ENCODE results near the gene AHRR. TPM values are rescaled to one million over a fixed set of nuclear protein-coding genes. Genes with fewer than 3 reads are reported as not detected.

Gene AHRR
- total and polyA plus RNA-seq, 10 of the 15 experiments (the other 5 are each of a cell fraction or from before 2014, with no cell fraction given), result 0.90 to 35.2 (median 19.2) TPM

- Histone ChIP-seq H3K27ac (ENCODE audit: control insufficient read depth, insufficient read depth) (no peak overlapping the region), H3K36me3 (ENCODE audit: control insufficient read depth in 2 of 2, insufficient read depth in 2 of 2, low read length in 1 of 2) (peaks cover 29 to 31% of the 10 kb centered on the region in 2 experiments; a peak in 3 of 4 replicates), H3K9ac (ENCODE audit: control insufficient read depth, insufficient read depth, low read length) (no peak overlapping the region), H4K20me1 (ENCODE audit: control insufficient read depth, insufficient read depth) (no peaks in the 10 kb centered on the region), H3K27me3 (replicated peaks in 1 of 2; ENCODE audit: control insufficient read depth in 2 of 2, insufficient read depth in 2 of 2, low read length in 1 of 2) (no peaks in the 10 kb centered on the region), H3K4me3 (no peak overlapping the region), H3K9me3 (replicated peaks; ENCODE audit: control insufficient read depth, insufficient read depth, low read length) (no peaks in the 10 kb centered on the region; the same call in 1 of the 3 replicates), H3K4me2 (ENCODE audit: control insufficient read depth, insufficient read depth) (no peak overlapping the region), H2AFZ (ENCODE audit: control insufficient read depth, low read depth, low read length) (no peak overlapping the region), H3K79me2 (ENCODE audit: control insufficient read depth, insufficient read depth, low read length) (peaks cover 14% of the 10 kb centered on the region), H3K4me1 (ENCODE audit: control insufficient read depth, insufficient read depth, low read length) (peaks cover 7% of the 10 kb centered on the region)
- intact Hi-C loops (cut with micrococcal nuclease; ENCODE audit: unreplicated experiment), result no loop called here
- no peak for DNase-seq (ENCODE audit: low read depth, low spot score)
- in situ Hi-C loops (cut with MboI), result no loop called here
- BruUV-seq (replicated peaks), result no TSS peak
- CTCF ChIA-PET, result interaction anchor here (0.6 to 1.3 kb wide), 2 partner anchors 16 to 239 kb away, joined by 3 to 5 read pairs; no protein-coding TSS in a partner anchor
- ATAC-seq, result no peak
- RAD21 ChIA-PET (ENCODE audit: unreplicated experiment), result no interaction called here
- SMC1A ChIA-PET (ENCODE audit: uncharacterized antibody, unreplicated experiment), result interaction anchor here (0.8 to 1.3 kb wide), 2 partner anchors 10 to 11 kb away, joined by 3 read pairs; no protein-coding TSS in a partner anchor
- FAIRE-seq, result no peak
- POLR2A ChIA-PET, result interaction anchor here (3.4 kb wide), 1 partner anchor 11 kb away, joined by 17 read pairs; no protein-coding TSS in a partner anchor
- 98% methylated on average over 24 of the region's 24 CpGs for WGBS (ENCODE audit: insufficient coverage, insufficient replicate concordance, low lambda C conversion rate, missing lambda C conversion rate)
- TF ChIP-seq CREB1 (IDR thresholded peaks at IDR 0.05; ENCODE audit: low read depth) (no peak), POLR2AphosphoS2 (IDR thresholded peaks at IDR 0.05; ENCODE audit: low read depth, low read length) (no peak), WRNIP1 (IDR thresholded peaks at IDR 0.05; ENCODE audit: borderline replicate concordance, low read depth, low read length) (no peak), ZBTB33 (IDR thresholded peaks at IDR 0.05) (no peak), MXI1 (IDR thresholded peaks at IDR 0.05; ENCODE audit: low read depth, low read length) (no peak), KDM1A (IDR thresholded peaks at IDR 0.05; ENCODE audit: borderline replicate concordance) (no peak), EP300 (IDR thresholded peaks at IDR 0.05; ENCODE audit: borderline replicate concordance in 1 of 2, control insufficient read depth in 1 of 2, low read depth in 2 of 2, low read length in 2 of 2) (no peak), USF2 (IDR thresholded peaks at IDR 0.05; ENCODE audit: borderline replicate concordance, low read depth, low read length) (no peak), FOXM1 (IDR thresholded peaks at IDR 0.05; ENCODE audit: low read depth, low read length) (no peak), RUNX3 (IDR thresholded peaks at IDR 0.05; ENCODE audit: low read length) (no peak), TCF7 (IDR thresholded peaks at IDR 0.05; ENCODE audit: borderline replicate concordance) (no peak), CHD4 (IDR thresholded peaks at IDR 0.05) (no peak), ZNF687 (IDR thresholded peaks at IDR 0.05) (no peak), YY1 (IDR thresholded peaks at IDR 0.05; ENCODE audit: low read depth, low read length) (no peak), ZNF207 (IDR thresholded peaks at IDR 0.05; ENCODE audit: borderline replicate concordance) (no peak), STAT1 (conservative IDR thresholded peaks at IDR 0.05) (no peak), ATF2 (IDR thresholded peaks at IDR 0.05; ENCODE audit: low read length) (no peak), CHD1 (IDR thresholded peaks at IDR 0.05; ENCODE audit: low read depth, low read length) (no peak)
Observed at GRCh38 chr5:462051-462481, 140.6 kb downstream of the AHRR start.

Data from GM12878 (cell line).